GM21381 (cell line): ENCODE results near the gene LTA4H.

ENCODE experiments used
- ATAC-seq: cut with Tn5 transposase; IDR thresholded peaks from one replicate; pipeline ENCODE4 v1.9.1; 2021; ENCODE audit warnings: mild to moderate bottlenecking, moderate library complexity; ENCODE audit not compliant: unreplicated experiment

LTA4H gene

GRCh38 chr12:96060041-96060440 lies 24.7 kb upstream of the LTA4H start:
- ATAC-seq, result no peak

GRCh38 chr12:96057986-96058553 lies 22.7 kb upstream of the LTA4H start:
- ATAC-seq, result no peak

GRCh38 chr12:96056646-96057455 lies 21.5 kb upstream of the LTA4H start:
- ATAC-seq, result no peak

GRCh38 chr12:96054244-96054610 lies 18.8 kb upstream of the LTA4H start:
- no peak for ATAC-seq

GRCh38 chr12:96053476-96054243 lies 18.3 kb upstream of the LTA4H start:
- no peak for ATAC-seq

GRCh38 chr12:96051756-96052485 lies 16.5 kb upstream of the LTA4H start:
- ATAC-seq, result no peak

- no peak for ATAC-seq
These were observed 14.8 kb upstream of the LTA4H start for GRCh38 chr12:96050139-96050538.

- ATAC-seq, result no peak
These were observed 13.7 kb upstream of the LTA4H start for GRCh38 chr12:96049101-96049500.

GRCh38 chr12:96048393-96048969 lies 13.1 kb upstream of the LTA4H start:
- no peak for ATAC-seq

- peak; percentile 74 for ATAC-seq
These were observed 12.1 kb upstream of the LTA4H start for GRCh38 chr12:96047229-96048211.

- ATAC-seq, result no peak
These were observed 11.3 kb upstream of the LTA4H start for GRCh38 chr12:96046543-96047228.

GRCh38 chr12:96045566-96045965 lies 10.2 kb upstream of the LTA4H start:
- no peak for ATAC-seq

- no peak for ATAC-seq
These were observed 9.5 kb upstream of the LTA4H start for GRCh38 chr12:96044943-96045290.

GRCh38 chr12:96044017-96044942 lies 8.9 kb upstream of the LTA4H start:
- no peak for ATAC-seq

GRCh38 chr12:96041181-96041580 lies 5.8 kb upstream of the LTA4H start:
- no peak for ATAC-seq

GRCh38 chr12:96040305-96041133 lies 5.1 kb upstream of the LTA4H start:
- ATAC-seq, result no peak

GRCh38 chr12:96039516-96039915 lies 4.1 kb upstream of the LTA4H start:
- no peak for ATAC-seq
